Choroid plexus epithelial cell (primary cell): ENCODE measurements around the gene PCBP3.

Experiments
- DNase-seq: peaks from one replicate; pipeline ENCODE4 v3.0.0-alpha.2; 2010; ENCODE audit warnings: low read depth
- H3K4me3 ChIP-seq: 2 replicates; pipeline ENCODE4 v1.5.1; 2011; ENCODE audit warnings: low read depth, mild to moderate bottlenecking, control low read depth, low read length, moderate library complexity
- CTCF ChIP-seq: conservative IDR thresholded peaks from 2 replicates; pipeline ENCODE4 v1.5.1; 2011; ENCODE audit warnings: low read depth, mild to moderate bottlenecking, control low read depth, inconsistent platforms, low read length, moderate library complexity

PCBP3 gene

DNA sequence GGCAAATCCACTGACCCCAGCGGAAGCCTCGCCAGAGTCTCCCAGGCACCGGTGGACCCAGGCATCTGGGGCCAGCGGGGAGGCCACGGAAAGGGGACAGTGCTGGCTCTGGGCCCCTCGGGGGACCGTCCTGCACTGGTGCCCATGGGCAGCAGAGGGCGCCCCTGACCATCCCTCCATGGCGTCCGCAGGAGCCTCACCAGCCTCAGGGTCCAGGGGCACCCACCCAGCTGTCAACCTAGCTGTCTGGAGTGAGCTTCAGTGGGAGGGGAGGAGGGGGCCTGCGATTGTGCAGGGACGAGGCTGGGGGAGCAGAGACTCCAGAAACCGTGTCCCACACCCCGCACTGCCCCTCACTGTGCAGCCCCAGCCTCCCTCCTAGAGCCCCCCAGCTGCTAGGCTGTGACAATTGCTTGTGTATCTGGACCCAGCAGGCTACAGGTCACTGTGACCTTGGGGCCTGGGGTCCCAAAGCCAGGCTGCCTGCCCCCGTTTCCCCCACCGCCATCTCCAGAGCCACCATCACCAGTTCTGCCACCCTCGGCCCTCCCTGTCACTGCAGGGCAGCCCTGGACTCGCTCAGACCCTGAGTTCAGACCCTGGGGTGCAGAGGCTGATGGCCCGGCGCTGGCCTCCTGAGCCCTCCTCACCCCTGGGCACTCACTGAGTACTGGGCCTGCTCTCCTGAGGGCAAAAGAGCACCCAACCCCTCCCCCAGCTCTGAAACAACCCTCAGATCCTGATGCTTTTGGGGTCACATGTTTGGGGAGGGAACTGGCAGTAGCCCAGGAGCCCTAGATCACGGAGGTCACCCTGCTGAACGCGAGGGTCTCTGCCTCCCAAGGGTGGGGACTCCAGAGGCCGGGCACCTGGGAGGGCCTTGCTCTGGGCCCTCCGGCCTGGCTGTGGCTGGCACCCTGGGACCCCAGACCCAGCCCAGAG is 327.4 kb downstream of the PCBP3 start:
- DNase-seq: peak; percentile 57
- TF ChIP-seq CTCF: peak; percentile 90
- no peak overlapping the region for H3K4me3 ChIP-seq

DNA sequence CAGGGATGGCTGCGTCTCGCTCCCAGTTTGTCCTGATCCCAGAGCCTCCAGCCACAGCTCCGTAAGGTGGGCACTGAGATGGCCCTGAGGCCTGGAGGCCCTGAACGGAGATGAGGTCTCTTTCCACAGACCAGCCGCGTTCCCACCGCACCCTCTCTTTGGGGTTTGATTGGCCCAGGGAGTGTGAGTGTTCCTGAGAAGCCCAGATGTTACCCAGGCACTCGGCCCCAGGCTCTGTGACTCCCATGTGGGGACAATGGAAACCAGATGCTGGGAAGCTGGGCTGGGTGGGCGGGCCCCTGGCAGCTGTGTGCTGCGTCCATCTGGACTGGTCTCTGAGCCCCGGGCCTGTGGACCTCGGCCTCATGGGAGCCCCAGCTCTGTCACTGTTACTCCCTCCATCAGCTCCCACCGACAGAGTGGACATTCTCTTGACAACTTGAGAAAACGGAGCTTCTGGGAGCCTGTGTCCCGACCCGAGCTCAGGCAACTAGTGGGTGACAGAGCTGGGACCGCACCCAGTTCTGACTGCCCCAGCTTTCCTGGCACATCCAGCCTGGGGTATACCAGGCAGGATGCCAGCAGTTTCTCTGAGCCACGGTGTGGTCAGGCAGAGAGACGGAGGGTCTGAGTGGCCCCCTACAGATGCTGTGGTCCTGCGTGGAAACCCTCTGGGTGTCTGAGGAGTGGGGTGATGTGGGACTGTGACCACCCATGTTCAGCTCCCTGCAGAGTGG is 328.3 kb downstream of the PCBP3 start:
- H3K4me3 ChIP-seq: no peak overlapping the region
- peak; percentile 36 for DNase-seq
- TF ChIP-seq CTCF: no peak

GRCh38 chr21:45972353-45972715 is 328.8 kb downstream of the PCBP3 start:
- peak; percentile 37 for DNase-seq
- H3K4me3 ChIP-seq: peak overlapping the region; percentile 55
- TF ChIP-seq CTCF: no peak

DNA sequence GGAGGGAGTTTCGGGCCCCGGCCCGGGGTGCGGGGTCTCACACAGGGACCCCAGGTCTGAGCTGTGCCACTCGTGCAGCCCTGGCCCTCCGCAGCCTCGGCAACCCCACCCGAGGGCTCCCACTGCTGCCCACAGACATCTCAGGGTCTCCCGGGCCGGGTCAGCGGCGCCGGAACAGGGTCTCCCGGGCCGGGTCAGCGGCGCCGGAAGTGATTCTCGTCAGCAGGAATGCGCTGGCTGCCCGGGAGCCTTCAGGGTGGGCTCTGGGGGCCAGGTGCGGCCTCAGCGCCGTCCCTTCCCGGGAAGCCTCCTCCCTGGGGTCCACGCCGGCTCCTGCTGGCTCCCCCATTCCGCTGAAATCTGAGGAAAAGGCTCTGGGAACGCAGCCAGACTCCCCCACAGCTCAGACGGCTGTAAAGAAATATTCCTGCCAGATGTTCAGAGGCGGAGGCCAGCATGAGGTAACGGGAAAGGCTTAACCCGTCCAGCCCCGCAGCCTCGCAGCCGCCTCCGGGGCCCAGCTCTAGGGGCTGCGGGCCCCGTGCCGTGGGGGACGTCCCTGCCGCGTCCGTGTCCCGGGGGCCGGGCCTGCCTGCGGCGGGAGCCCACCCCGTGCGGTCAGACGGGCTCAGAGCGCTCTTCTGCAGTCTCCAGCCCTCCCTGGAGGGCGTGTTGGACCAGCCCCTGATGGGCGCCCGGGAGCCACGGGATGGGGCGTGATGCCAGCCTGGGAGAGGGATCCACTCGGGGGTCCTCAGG is 329.4 kb downstream of the PCBP3 start:
- no peak for TF ChIP-seq CTCF
- DNase-seq: peak; percentile 90
- H3K4me3 ChIP-seq: peak overlapping the region; percentile 55

GRCh38 chr21:45973475-45974072 is 330.0 kb downstream of the PCBP3 start:
- H3K4me3 ChIP-seq: peak overlapping the region; percentile 55
- TF ChIP-seq CTCF: peak; percentile 84
- DNase-seq: peak; percentile 94
